Natural killer cell (primary cell): Measurements from ENCODE around the gene SSC5D. TPM values are rescaled to one million over a fixed set of nuclear protein-coding genes. Genes with fewer than 3 reads are reported as not detected.

Experiments used
- ATAC-seq, 3 donors: fragments of 150-1000 bp in 2 of 3; fragments of 200-7000 bp in 1 of 3; cut with Tn5 transposase; 1 replicate in 1 of 3; 2 replicates in 2 of 3; pipeline ENCODE4 v1.10.0; 2021; ENCODE audit warnings: mild to moderate bottlenecking in 2 of 3, moderate library complexity in 2 of 3
- DNase-seq, 2 donors: peaks; one replicate each; pipeline versions ENCODE4 v3.0.0 to v3.0.0-alpha.2; 2013 to 2021; ENCODE audit warnings: mixed read lengths in 1 of 2
- H3K27ac ChIP-seq: one replicate; pipeline ENCODE4 v1.5.1; 2013; ENCODE audit warnings: mild to moderate bottlenecking, low read length
- H3K27me3 ChIP-seq: one replicate; pipeline ENCODE4 v1.6.1; 2013; ENCODE audit warnings: low read length; ENCODE audit not compliant: control insufficient read depth, insufficient read depth
- H3K36me3 ChIP-seq: one replicate; pipeline ENCODE4 v1.6.1; 2013; ENCODE audit warnings: low read length; ENCODE audit not compliant: control insufficient read depth, insufficient read depth
- H3K4me1 ChIP-seq: one replicate; pipeline ENCODE4 v1.6.1; 2013; ENCODE audit warnings: low read length; ENCODE audit not compliant: control insufficient read depth, insufficient read depth
- H3K4me3 ChIP-seq: one replicate; pipeline ENCODE4 v1.5.1; 2013; ENCODE audit warnings: low read length
- H3K9me3 ChIP-seq: one replicate; pipeline ENCODE4 v1.6.1; 2013; ENCODE audit warnings: low read length; ENCODE audit not compliant: control insufficient read depth, insufficient read depth
- H3K27ac Mint-ChIP-seq, 2 donors: one replicate each; pipeline ENCODE4 v1.8.0; 2022; ENCODE audit warnings: mild to moderate bottlenecking in 2 of 2, mixed read lengths in 2 of 2, moderate library complexity in 1 of 2
- H3K27me3 Mint-ChIP-seq, 2 donors: one replicate each; pipeline ENCODE4 v1.8.0; 2022; ENCODE audit warnings: low read depth in 2 of 2, mixed read lengths in 2 of 2
- H3K36me3 Mint-ChIP-seq: one replicate; pipeline ENCODE4 v1.8.0; 2022; ENCODE audit warnings: mixed read lengths
- H3K4me1 Mint-ChIP-seq, 2 donors: one replicate each; pipeline ENCODE4 v1.8.0; 2022; ENCODE audit warnings: mixed read lengths in 2 of 2
- H3K4me3 Mint-ChIP-seq: one replicate; pipeline ENCODE4 v1.8.0; 2022; ENCODE audit warnings: mild to moderate bottlenecking, moderate library complexity, mixed read lengths
- H3K9me3 Mint-ChIP-seq, 2 donors: one replicate each; pipeline ENCODE4 v1.8.0; 2022; ENCODE audit warnings: mixed read lengths in 2 of 2
- WGBS: methylation state at CpG from one replicate; pipeline ENCODE4 v1.1.7; 2013; ENCODE audit warnings: missing lambda C conversion rate; ENCODE audit not compliant: insufficient coverage; 5-methylcytosine and 5-hydroxymethylcytosine counted together
- intact Hi-C: fragments of 100-400 bp; cut with micrococcal nuclease; formaldehyde crosslinking; loops from one replicate; pipeline ENCODE4 v1.14.2; 2022
- total RNA-seq, 4 donors: library from RNA; stranded (reverse); fragments of 120-200 nt in 1 of 4; gene quantifications; one replicate each; pipeline versions ENCODE4 v1.2.3 to v1.2.4, GENCODE V29; 2013 to 2022
- TF ChIP-seq, protein P1 (sequence below): fragments of 200-600 bp; IDR thresholded peaks from one replicate; pipeline ENCODE4 v1.8.0; 2022; ENCODE audit warnings: antibody characterized with exemption

SSC5D gene
- total RNA-seq, 3 donors from 2014 or later (not counting 1 experiment from before 2014, with no cell fraction given): 0.11 to 0.68 (median 0.58) TPM

DNA sequence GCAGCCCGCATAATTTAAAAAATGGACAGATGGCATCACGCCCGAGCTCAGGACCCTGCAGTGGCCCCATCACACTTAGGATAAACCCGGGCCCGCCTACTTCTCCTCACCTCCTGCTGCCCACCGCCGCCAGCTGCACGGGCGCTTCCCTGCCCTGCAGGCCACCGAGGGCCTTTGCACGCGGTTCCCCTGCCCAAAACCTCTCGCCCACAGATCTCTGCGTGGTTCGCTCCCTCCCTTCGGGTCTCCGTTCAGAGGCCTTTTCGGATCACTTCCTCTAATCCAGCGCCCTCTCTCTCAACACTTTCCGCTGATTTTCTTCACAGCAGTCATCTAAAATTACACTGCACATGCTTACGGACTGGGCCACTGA is 46.9 kb upstream of the SSC5D start:
- Mint-ChIP-seq H3K9me3 (no peaks in the 10 kb centered on the region), H3K4me1 (peaks cover 11 to 31% of the 10 kb centered on the region in 2 donors), H3K36me3 (peaks cover 8% of the 10 kb centered on the region), H3K27ac (no peak overlapping the region), H3K27me3 (peaks cover 63 to 64% of the 10 kb centered on the region in 2 donors), H3K4me3 (peak overlapping the region; percentile 72)
- Histone ChIP-seq H3K27me3 (peaks cover 48% of the 10 kb centered on the region), H3K9me3 (no peaks in the 10 kb centered on the region), H3K36me3 (no peaks in the 10 kb centered on the region), H3K4me1 (peaks cover 22% of the 10 kb centered on the region), H3K4me3 (no peak overlapping the region), H3K27ac (no peak overlapping the region)
- TF ChIP-seq, protein P1, sequence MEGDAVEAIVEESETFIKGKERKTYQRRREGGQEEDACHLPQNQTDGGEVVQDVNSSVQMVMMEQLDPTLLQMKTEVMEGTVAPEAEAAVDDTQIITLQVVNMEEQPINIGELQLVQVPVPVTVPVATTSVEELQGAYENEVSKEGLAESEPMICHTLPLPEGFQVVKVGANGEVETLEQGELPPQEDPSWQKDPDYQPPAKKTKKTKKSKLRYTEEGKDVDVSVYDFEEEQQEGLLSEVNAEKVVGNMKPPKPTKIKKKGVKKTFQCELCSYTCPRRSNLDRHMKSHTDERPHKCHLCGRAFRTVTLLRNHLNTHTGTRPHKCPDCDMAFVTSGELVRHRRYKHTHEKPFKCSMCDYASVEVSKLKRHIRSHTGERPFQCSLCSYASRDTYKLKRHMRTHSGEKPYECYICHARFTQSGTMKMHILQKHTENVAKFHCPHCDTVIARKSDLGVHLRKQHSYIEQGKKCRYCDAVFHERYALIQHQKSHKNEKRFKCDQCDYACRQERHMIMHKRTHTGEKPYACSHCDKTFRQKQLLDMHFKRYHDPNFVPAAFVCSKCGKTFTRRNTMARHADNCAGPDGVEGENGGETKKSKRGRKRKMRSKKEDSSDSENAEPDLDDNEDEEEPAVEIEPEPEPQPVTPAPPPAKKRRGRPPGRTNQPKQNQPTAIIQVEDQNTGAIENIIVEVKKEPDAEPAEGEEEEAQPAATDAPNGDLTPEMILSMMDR: no peak
- ATAC-seq (no peak), DNase-seq (no peak)
- intact Hi-C loops: no loop called here
- WGBS: 2% methylated on average over 21 of the region's 21 CpGs

DNA sequence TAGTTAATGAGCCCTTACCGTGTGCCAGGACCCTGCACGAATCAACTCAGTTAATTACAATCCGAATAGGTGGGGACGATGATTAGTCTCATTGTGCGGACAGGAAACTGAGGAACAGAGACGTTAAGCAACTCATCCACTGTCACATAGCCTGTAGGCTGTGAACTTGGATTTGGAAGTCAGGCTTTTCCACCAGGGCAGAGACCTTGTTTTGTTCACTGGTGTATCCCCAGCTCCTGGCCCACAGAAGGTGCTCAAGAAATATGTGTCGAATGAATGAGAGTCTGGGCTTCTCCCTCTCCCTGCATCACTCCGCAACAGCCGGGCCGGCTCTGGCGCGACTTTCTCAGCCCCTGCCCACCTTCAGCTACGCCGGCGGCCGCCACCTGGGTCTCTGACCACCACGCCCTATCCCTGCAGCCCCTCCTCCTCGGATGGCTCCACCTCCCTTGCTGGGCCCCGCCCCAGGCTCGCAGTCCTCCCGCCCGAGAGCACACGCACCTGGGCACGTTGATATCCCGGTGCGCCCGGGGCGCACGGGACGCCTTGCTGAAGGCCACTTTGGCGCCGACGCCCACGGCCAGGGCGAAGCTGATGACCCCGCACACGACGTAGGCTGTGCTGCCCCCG is 46.4 kb upstream of the SSC5D start:
- Histone ChIP-seq H3K27ac (no peak overlapping the region), H3K4me3 (no peak overlapping the region), H3K27me3 (peaks cover 48% of the 10 kb centered on the region), H3K9me3 (no peaks in the 10 kb centered on the region), H3K36me3 (no peaks in the 10 kb centered on the region), H3K4me1 (peaks cover 22% of the 10 kb centered on the region)
- TF ChIP-seq, protein P1: no peak
- intact Hi-C loops: no loop called here
- H3K4me3 Mint-ChIP-seq: peak overlapping the region; percentile 72
- no peak for DNase-seq
- peaks cover 11 to 31% of the 10 kb centered on the region in 2 donors for H3K4me1 Mint-ChIP-seq
- H3K27me3 Mint-ChIP-seq: peaks cover 59 to 60% of the 10 kb centered on the region in 2 donors
- ATAC-seq: no peak
- H3K9me3 Mint-ChIP-seq: no peaks in the 10 kb centered on the region
- H3K27ac Mint-ChIP-seq: no peak overlapping the region
- WGBS: 4% methylated on average over 39 of the region's 39 CpGs
- H3K36me3 Mint-ChIP-seq: peaks cover 8% of the 10 kb centered on the region

DNA sequence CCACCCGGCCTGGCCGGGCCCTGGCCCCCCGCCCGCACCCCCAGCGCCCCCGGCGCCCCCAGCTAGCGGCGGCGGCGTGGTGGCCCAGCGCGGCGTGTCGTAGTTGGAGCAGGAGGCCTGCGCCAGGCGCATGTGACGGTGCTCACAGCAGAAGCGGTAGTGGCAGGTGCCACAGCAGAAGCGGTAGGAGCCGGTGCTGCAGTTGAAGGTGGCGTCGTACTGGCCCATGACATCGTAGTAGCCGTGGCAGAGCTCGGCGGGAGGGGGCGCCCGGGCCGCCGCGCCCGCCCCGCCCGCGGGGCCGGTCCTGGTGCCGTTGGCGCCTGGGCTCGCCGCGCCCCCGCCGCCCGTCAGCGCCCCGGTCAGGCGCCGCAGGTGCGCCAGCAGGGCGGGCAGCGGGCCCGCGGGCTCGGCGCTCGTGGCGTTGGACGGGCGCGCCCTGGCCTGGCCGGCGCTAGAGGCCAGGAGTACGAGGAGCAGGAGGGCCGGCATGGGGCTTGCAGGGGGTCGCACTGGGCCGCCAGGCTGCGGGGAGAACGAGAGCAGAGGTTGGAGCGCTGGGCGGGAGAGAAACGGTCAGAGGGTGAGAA is 45.8 kb upstream of the SSC5D start:
- peaks cover 8% of the 10 kb centered on the region for H3K36me3 Mint-ChIP-seq
- H3K4me1 ChIP-seq: peaks cover 22% of the 10 kb centered on the region
- peaks cover 44% of the 10 kb centered on the region for H3K27me3 ChIP-seq
- no peak overlapping the region for H3K27ac Mint-ChIP-seq
- intact Hi-C loops: no loop called here
- no peaks in the 10 kb centered on the region for H3K36me3 ChIP-seq
- no peaks in the 10 kb centered on the region for H3K9me3 ChIP-seq
- DNase-seq: peak in 1 of 2 donors; percentile 48
- H3K27ac ChIP-seq: no peak overlapping the region
- H3K4me3 Mint-ChIP-seq: no peak overlapping the region
- peak in 2 of 3 donors; percentile 17 to 40 for ATAC-seq
- H3K9me3 Mint-ChIP-seq: no peaks in the 10 kb centered on the region
- no peak overlapping the region for H3K4me3 ChIP-seq
- H3K27me3 Mint-ChIP-seq: peaks cover 52 to 53% of the 10 kb centered on the region in 2 donors
- H3K4me1 Mint-ChIP-seq: peaks cover 11 to 25% of the 10 kb centered on the region in 2 donors
- 2% methylated on average over 70 of the region's 72 CpGs for WGBS
- TF ChIP-seq, protein P1: no peak
